HG02840 (cell line): ENCODE data around the gene RAP1B.
A peak's percentile ranks its signal among the peaks of the same experiment; 100 is the strongest.

Experiments
- ATAC-seq: cut with Tn5 transposase; IDR thresholded peaks from one replicate; pipeline ENCODE4 v1.9.1; 2021; ENCODE audit warnings: mild to moderate bottlenecking, moderate library complexity, moderate number of reproducible peaks; ENCODE audit not compliant: unreplicated experiment, low FRiP score

Gene RAP1B

GRCh38 chr12:68611094-68611805 is 551 bp downstream of the RAP1B start:
- ATAC-seq = peak; percentile 39

GRCh38 chr12:68611806-68612160 is 1.1 kb downstream of the RAP1B start:
- no peak for ATAC-seq

- no peak for ATAC-seq
These were observed 1.5 kb downstream of the RAP1B start for GRCh38 chr12:68612202-68612601.

- ATAC-seq = no peak
These were observed 2.0 kb downstream of the RAP1B start for GRCh38 chr12:68612697-68613096.

GRCh38 chr12:68613209-68613904 is 2.7 kb downstream of the RAP1B start:
- ATAC-seq = no peak

GRCh38 chr12:68614105-68614679 is 3.5 kb downstream of the RAP1B start:
- ATAC-seq = no peak

GRCh38 chr12:68614769-68615168 is 4.1 kb downstream of the RAP1B start:
- no peak for ATAC-seq

GRCh38 chr12:68617160-68617926 is 6.6 kb downstream of the RAP1B start:
- ATAC-seq = no peak

- ATAC-seq = no peak
These were observed 8.8 kb downstream of the RAP1B start for GRCh38 chr12:68619541-68619940.

GRCh38 chr12:68620519-68621471 is 10.1 kb downstream of the RAP1B start:
- no peak for ATAC-seq

GRCh38 chr12:68621472-68622081 is 10.9 kb downstream of the RAP1B start:
- no peak for ATAC-seq

GRCh38 chr12:68622250-68622649 is 11.6 kb downstream of the RAP1B start:
- ATAC-seq = no peak

GRCh38 chr12:68623059-68623458 is 12.4 kb downstream of the RAP1B start:
- no peak for ATAC-seq

GRCh38 chr12:68623984-68624383 is 13.3 kb downstream of the RAP1B start:
- no peak for ATAC-seq

GRCh38 chr12:68624933-68625332 is 14.2 kb downstream of the RAP1B start:
- no peak for ATAC-seq

GRCh38 chr12:68627673-68628319 is 17.1 kb downstream of the RAP1B start:
- ATAC-seq = no peak

GRCh38 chr12:68628698-68629097 is 18.0 kb downstream of the RAP1B start:
- ATAC-seq = no peak

- ATAC-seq = no peak
These were observed 19.4 kb downstream of the RAP1B start for GRCh38 chr12:68630050-68630449.

GRCh38 chr12:68630598-68630997 is 19.9 kb downstream of the RAP1B start:
- ATAC-seq = no peak
